HG03095 (cell line): Measurements from ENCODE around the gene MAN1A2.

Source experiments
- ATAC-seq: cut with Tn5 transposase; IDR thresholded peaks from one replicate; pipeline ENCODE4 v1.9.1; 2021; ENCODE audit warnings: moderate library complexity; ENCODE audit not compliant: unreplicated experiment

Gene MAN1A2

DNA sequence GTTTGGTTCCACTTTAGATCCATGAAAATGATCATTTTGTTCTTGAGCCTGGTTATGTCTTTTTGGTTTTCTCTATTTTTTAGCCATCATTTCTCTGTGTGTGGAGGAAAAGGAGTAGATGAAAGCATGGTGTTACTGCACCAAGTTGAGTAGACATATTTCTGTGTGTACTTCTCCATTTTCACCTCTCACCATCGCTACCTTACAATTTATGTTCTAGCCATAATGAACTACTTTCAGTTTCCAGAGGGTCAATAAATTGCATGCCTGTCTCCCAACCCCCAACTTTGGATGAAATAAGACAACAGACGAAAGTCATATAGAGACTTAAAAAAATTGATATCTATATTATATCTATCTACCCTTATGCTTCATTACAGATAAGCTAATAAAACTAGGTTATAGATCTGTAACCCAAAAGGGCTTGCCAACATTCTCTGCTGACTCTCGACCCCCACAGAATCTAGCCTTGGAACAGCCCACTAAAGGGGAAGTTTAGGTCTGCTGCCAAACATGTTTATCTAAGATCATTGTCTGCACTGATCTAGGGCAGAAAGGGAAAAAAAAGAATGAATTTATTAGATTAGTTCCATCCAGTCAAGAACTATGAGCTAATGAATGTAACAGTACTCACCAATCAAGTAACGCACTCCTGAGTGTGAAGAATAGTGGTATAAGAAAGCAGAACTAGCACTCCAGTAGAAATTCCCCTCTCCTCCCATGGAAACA lies 7.5 kb upstream of the MAN1A2 start:
- no peak for ATAC-seq

- ATAC-seq = no peak
These were observed 4.3 kb upstream of the MAN1A2 start for GRCh38 chr1:117362986-117363385.

- no peak for ATAC-seq
These were observed 3.6 kb upstream of the MAN1A2 start for GRCh38 chr1:117363571-117364048.

GRCh38 chr1:117364240-117364639 lies 3.0 kb upstream of the MAN1A2 start:
- no peak for ATAC-seq

GRCh38 chr1:117365350-117366176 lies 1.7 kb upstream of the MAN1A2 start:
- no peak for ATAC-seq

DNA sequence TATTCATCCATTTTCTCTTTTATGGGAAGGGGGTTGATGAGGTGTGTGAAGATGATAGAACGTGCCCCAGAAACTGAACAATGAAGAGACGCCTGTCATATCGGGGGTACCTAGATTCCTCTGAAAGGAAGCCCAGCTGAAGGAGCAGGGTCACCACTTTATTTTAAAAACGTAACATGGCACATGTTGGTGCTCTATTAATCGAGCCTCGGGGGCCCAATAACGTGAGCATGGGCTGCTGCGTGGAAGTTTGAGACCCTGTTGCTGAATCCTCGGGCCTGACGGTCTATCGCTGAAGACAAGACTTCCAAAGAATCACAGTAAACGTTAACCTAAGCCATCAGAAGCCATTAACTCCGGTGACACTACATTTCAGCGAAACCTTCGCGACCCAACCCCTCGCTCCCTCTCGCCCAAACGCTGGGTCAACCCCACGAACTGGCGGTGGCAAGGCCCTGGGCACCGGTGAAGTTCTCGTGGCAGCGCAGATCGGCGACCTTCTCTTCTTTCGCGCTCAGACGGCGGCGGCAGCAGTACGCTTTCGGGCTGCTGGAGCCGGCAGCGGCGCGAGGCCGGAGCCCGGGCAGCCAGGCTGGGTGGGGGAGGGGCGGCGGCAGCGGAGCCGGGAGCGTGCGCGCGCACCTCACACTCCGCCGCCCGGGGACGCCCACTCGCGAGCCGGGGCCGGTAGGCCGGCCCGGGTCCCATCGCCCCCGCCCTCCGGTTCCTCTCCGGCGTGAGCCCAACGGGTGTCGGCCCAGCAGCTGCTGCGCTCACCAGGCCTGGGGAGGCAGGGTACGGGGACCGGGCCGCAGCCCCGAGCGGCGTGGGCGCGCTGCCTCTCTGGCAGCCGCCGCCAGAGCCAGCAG lies 838 bp upstream of the MAN1A2 start:
- peak; percentile 42 for ATAC-seq

- ATAC-seq = peak; percentile 26
These were observed 1.2 kb downstream of the MAN1A2 start for GRCh38 chr1:117368116-117369108.

- ATAC-seq = no peak
These were observed 2.8 kb downstream of the MAN1A2 start for GRCh38 chr1:117370071-117370470.

DNA sequence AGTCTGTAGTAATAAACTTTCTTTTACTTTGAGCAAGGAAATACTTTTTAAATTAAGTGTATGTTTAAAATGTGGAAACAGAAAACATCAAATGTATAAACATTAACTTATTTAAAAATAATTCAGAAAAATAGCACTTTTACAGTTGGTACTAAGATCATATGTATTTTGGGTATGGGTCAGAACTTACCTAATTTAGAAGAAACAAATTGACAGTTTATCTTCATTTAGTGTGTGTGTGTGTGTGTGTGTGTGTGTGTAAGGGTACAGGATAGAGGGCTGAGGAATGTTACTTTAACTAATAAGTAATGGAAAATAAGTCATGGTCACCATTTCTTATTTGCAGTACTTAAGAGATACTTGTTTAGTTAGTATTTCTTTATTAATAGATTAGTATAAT lies 3.3 kb downstream of the MAN1A2 start:
- ATAC-seq = no peak

- ATAC-seq = no peak
These were observed 4.3 kb downstream of the MAN1A2 start for GRCh38 chr1:117371441-117372151.

DNA sequence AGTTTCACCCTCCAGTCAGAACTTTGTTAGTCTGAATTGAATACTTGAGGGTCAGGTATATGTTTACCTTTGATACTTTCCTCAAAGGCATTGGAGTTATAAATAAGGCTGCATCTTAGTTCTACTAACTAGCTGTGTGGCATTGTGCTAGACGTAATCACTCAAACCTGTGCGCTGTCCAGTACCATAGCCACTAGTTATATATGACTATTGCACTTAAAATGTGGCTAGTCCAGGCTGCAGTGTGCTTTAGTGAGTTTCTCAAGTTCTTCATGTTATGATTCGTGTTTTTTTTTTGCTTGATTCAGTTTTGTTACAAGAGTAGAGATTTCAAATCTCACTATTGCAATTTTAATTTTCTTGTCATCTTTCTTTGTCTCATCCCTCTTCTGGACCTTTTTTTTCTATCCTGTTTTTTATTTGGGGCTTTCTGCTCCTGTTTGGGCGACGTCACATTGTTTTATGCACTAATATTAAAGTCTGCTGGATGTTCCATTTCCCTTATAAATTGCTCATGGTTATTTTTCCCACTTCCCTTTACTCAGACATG lies 5.7 kb downstream of the MAN1A2 start:
- no peak for ATAC-seq

DNA sequence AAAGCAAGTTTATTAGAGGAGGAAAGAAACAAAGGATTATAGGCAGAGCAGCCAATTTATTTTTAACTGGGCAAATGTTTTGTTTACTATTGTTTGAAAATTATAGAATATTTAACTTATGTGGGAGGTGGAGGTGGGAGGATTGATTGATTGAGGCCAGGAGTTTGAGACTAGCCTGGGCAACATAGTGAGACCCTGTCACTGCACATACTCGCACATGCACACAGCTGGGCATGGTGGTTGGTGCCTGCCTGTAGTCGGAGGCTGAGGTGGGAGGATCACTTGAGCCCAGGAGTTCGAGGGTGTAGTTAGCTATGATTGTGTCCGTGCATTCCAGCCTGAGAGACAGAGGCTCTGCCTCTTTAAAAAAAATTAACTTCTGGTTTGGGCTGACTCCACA lies 6.7 kb downstream of the MAN1A2 start:
- ATAC-seq = no peak

- ATAC-seq = no peak
These were observed 8.1 kb downstream of the MAN1A2 start for GRCh38 chr1:117375327-117375726.

DNA sequence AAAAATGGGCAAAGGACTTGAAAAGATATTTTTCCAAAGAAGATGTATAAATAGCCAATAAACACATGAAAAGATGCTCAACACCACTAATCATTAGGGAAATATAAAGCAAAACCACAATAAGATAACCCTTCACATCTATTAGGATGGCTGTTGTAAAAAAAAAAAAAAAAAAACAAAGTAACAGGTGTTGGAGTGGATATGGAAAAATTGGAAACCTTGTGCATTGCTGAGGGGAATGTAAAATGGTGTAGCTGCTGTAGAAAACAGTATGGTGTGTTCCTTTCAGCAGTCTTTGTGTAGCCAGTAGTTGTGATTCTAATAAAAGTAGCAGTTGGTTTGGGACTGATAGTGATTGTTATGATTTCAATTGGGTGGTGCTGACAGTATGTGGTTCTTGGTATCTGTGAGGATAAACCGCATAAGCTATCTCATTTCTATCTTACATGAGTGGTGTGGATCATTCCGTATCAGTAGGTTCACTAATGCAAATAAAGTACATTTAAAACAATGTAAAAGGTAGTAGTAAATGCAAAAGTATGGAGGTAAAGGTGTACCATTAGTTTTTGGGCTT lies 19.9 kb downstream of the MAN1A2 start:
- ATAC-seq = no peak

DNA sequence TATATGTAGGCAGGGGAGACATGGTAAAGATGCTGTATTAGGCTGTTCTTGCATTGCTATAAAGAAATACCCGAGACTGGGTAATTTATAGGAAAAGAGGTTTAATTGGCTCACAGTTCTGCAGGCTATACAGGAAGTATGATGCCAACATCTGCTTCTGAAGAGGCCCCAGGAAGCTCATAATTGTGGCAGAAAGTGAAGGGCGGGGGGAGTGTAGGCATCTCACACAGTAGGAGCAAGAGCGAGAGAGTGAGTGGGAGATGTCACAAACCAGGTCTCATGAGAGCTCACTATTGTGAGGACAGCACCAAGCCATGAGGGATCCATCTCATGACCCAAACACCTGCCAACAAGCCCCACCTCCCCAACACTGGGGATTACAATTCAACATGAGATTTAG lies 21.1 kb downstream of the MAN1A2 start:
- no peak for ATAC-seq

- no peak for ATAC-seq
These were observed 22.0 kb downstream of the MAN1A2 start for GRCh38 chr1:117389284-117389683.

GRCh38 chr1:117389779-117390178 lies 22.5 kb downstream of the MAN1A2 start:
- ATAC-seq = no peak

DNA sequence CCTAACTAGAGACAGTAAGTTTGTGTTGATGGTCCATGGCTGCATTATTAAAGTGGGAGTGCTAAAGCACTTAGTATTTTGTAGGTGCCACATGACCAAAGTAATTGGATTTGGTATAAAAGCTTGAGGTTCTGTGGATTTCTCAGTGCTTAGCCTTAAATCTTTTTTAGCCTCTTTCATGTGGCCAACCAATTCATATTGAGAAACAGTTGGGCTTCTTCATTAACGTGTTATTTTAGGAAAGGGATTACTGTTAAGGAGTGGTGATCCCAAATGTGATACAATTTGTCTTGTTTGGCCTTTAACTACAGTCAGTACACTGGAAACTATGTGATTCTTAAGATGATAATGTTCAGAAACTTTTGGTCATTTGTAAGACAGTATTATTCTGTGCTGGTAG lies 25.5 kb downstream of the MAN1A2 start:
- no peak for ATAC-seq

- ATAC-seq = no peak
These were observed 28.8 kb downstream of the MAN1A2 start for GRCh38 chr1:117396074-117396473.
